HepG2 (cell line): ENCODE measurements around the gene ALDH2. TPM values are rescaled to one million over a fixed set of nuclear protein-coding genes. Genes with fewer than 3 reads are reported as not detected.
A peak's percentile ranks its signal among the peaks of the same experiment; 100 is the strongest.

Experiments
- AHR ChIP-seq: IDR thresholded peaks from 2 replicates; pipeline ENCODE4 v1.6.1; 2018; ENCODE audit warnings: missing genetic modification reagents, missing compliant biosample characterization
- ARNT2 ChIP-seq: sonication (generic); formaldehyde crosslinking; IDR thresholded peaks from 2 replicates; pipeline ENCODE4 v1.8.0; 2022; ENCODE audit warnings: mild to moderate bottlenecking, low read depth, missing genetic modification reagents, moderate library complexity
- ASH2L ChIP-seq: fragments of 300-600, 200-600 bp; sonication (generic); IDR thresholded peaks from 2 replicates; pipeline ENCODE4 v1.7.0; 2017; ENCODE audit warnings: low read depth, mild to moderate bottlenecking, moderate library complexity, mixed read lengths, low read length; ENCODE audit not compliant: insufficient read length
- NBN ChIP-seq: fragments of 450-650 bp; conservative IDR thresholded peaks from 2 replicates; pipeline ENCODE4 v1.6.1; 2017
- NCOR1 ChIP-seq: fragments of 200-600 bp; sonication (generic); IDR thresholded peaks from 2 replicates; pipeline ENCODE4 v1.7.0; 2017; ENCODE audit warnings: antibody characterized with exemption, low read length, borderline replicate concordance
- NFE2L2 ChIP-seq: fragments of 150-350 bp; IDR thresholded peaks from 2 replicates; pipeline ENCODE4 v1.6.1; 2014; ENCODE audit warnings: low read length
- NFKBIZ ChIP-seq: IDR thresholded peaks from 2 replicates; pipeline ENCODE4 v1.6.1; 2018; ENCODE audit warnings: missing genetic modification reagents, missing compliant biosample characterization
- NR2C2 ChIP-seq: sonication (generic); formaldehyde crosslinking; IDR thresholded peaks from 2 replicates; pipeline ENCODE4 v1.4.0; 2020; ENCODE audit warnings: missing genetic modification reagents, mild to moderate bottlenecking, moderate library complexity, borderline replicate concordance
- RCOR2 ChIP-seq: IDR thresholded peaks from 2 replicates; pipeline ENCODE4 v1.6.1; 2016; ENCODE audit warnings: missing biosample characterization, missing genetic modification reagents
- SIX1 ChIP-seq: sonication (generic); formaldehyde crosslinking; IDR thresholded peaks from 2 replicates; pipeline ENCODE4 v1.4.0; 2020; ENCODE audit warnings: missing genetic modification reagents, borderline replicate concordance
- SKI ChIP-seq: fragments of 450-650 bp; IDR thresholded peaks from one replicate; pipeline ENCODE4 v1.6.1; 2018; ENCODE audit warnings: mild to moderate bottlenecking; ENCODE audit not compliant: partially characterized antibody
- SMAD3 ChIP-seq: sonication (generic); formaldehyde crosslinking; IDR thresholded peaks from 2 replicates; pipeline ENCODE4 v1.4.0; 2020; ENCODE audit warnings: missing genetic modification reagents
- SMYD3 ChIP-seq: sonication (generic); formaldehyde crosslinking; IDR thresholded peaks from 2 replicates; pipeline ENCODE4 v1.8.1; 2023; ENCODE audit warnings: mild to moderate bottlenecking, missing genetic modification reagents
- SOX13 ChIP-seq, 3 experiments: fragments of 450-650 bp in 1 of 3; sonication (generic) in 1 of 3; formaldehyde crosslinking in 1 of 3; IDR thresholded peaks in 2 of 3; conservative IDR thresholded peaks in 1 of 3; 2 replicates each; pipeline versions ENCODE4 v1.5.0 to v1.6.1; 2016 to 2020; ENCODE audit warnings: antibody characterized with exemption in 1 of 3, mild to moderate bottlenecking in 1 of 3, missing compliant biosample characterization in 1 of 3, missing genetic modification reagents in 1 of 3, moderate library complexity in 1 of 3
- ZBTB20 ChIP-seq: sonication (generic); formaldehyde crosslinking; IDR thresholded peaks from 2 replicates; pipeline ENCODE4 v1.8.1; 2023; ENCODE audit warnings: missing genetic modification reagents, low read depth, mild to moderate bottlenecking, borderline replicate concordance
- ZNF17 ChIP-seq: sonication (generic); formaldehyde crosslinking; IDR thresholded peaks from 2 replicates; pipeline ENCODE4 v1.5.0; 2020; ENCODE audit warnings: mild to moderate bottlenecking, missing genetic modification reagents
- ZNF326 ChIP-seq: sonication (generic); formaldehyde crosslinking; IDR thresholded peaks from 2 replicates; pipeline ENCODE4 v1.4.0; 2020; ENCODE audit warnings: missing genetic modification reagents, borderline replicate concordance
- ZNF350 ChIP-seq: sonication (generic); formaldehyde crosslinking; IDR thresholded peaks from 2 replicates; pipeline ENCODE4 v1.4.0; 2020; ENCODE audit warnings: mild to moderate bottlenecking, low read depth, missing genetic modification reagents, borderline replicate concordance
- ZNF577 ChIP-seq: sonication (generic); formaldehyde crosslinking; IDR thresholded peaks from 2 replicates; pipeline ENCODE4 v1.4.0; 2020; ENCODE audit warnings: mild to moderate bottlenecking, low read depth, missing genetic modification reagents, borderline replicate concordance
- ZNF746 ChIP-seq: sonication (generic); formaldehyde crosslinking; IDR thresholded peaks from 2 replicates; pipeline ENCODE4 v1.8.0; 2022; ENCODE audit warnings: mild to moderate bottlenecking, missing genetic modification reagents
- ZNF816 ChIP-seq: sonication (generic); formaldehyde crosslinking; IDR thresholded peaks from 2 replicates; pipeline ENCODE4 v1.8.0; 2022; ENCODE audit warnings: missing genetic modification reagents, mild to moderate bottlenecking, borderline replicate concordance
- polyA plus RNA-seq, 8 experiments: library from polyadenylated mRNA; depleted of rRNA in 3 of 8; stranded (reverse) in 7 of 8; unstranded in 1 of 8; fragments of >200 nt; fragmentation: Illumina TruSeq in 4 of 8; extraction: Trizol in 4 of 8; gene quantifications; 2 replicates each; pipeline versions ENCODE4 v1.2.1 to v1.2.3, GENCODE V29; 2011 to 2016; ENCODE audit warnings: low read depth in 4 of 8, missing spikeins in 1 of 8, mixed read lengths in 1 of 8; ENCODE audit not compliant: insufficient read depth in 1 of 8
- total RNA-seq, 5 experiments: library from RNA; depleted of rRNA; stranded (reverse); fragments of >200 nt; fragmentation: Illumina TruSeq; extraction: Trizol; gene quantifications; 2 replicates each; pipeline ENCODE4 v1.2.3, GENCODE V29; 2016; ENCODE audit warnings: low read depth in 1 of 5
- TF ChIP-seq, protein P1 (sequence below): sonication (generic); formaldehyde crosslinking; IDR thresholded peaks from 2 replicates; pipeline ENCODE4 v1.4.0; 2020; ENCODE audit warnings: missing genetic modification reagents, borderline replicate concordance
- TF ChIP-seq, protein P2 (sequence below): sonication (generic); formaldehyde crosslinking; IDR thresholded peaks from 2 replicates; pipeline ENCODE4 v1.5.0; 2020; ENCODE audit warnings: mild to moderate bottlenecking, missing genetic modification reagents
- TF ChIP-seq, protein P3 (sequence below): IDR thresholded peaks from 2 replicates; pipeline ENCODE4 v1.6.1; 2012; ENCODE audit warnings: inconsistent platforms

ALDH2 gene
- total and polyA plus RNA-seq, 2 of the 13 experiments (the other 11 are each of a cell fraction or from before 2014, with no cell fraction given) = 78.8 to 103 TPM

DNA sequence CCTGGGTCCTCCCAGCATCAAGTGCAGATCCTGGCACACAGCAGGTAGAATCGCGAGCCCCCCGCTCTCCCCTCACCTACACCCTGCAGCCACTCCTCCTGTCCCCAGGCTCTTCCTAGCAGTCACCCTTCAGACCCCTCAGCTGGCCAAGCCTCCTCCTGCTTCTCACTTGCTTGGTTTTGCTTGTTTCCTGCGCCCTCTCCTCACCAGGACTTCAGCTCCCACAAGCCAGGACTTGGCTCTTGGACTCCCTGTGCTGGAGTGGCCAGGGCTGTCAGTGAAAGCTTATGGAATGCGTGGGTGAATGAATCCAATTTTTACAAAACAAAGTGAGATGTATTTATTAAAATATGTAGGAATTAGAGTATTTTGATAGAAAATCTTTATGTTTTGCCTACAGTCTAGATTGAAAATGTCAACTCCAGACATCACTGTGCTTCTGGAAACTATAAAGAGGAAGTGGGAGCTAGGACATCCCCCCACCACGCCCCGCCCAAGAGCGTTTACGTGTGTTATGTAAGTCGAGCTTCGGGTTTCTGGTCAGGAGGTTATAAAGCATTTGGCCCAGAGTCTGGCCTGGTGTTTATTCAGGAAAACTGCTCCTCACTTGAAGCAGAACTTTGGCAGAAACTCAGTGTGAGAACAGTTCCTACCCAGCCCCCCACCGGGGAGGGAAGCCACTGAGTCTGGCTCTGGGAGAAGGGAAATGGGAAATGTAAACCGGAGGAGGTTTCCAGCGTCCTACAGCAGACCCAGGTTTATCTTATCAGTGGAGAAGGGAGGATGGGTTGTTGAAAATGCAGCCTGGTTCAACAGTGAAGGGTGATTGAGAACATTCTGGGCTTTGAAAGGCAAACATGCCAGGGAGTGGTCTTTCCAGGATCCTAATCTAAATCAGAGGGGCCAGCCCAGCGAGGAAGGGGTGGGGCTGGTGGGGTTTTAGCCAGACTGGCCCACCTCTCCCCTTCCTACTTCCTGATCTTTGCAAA is 8.8 kb downstream of the ALDH2 start (continued):
- no peak for TF ChIP-seq ZNF350 (CRISPR knock-in tag)
- TF ChIP-seq NFE2L2 = no peak
- no peak; the same call in 1 of the 2 replicates for TF ChIP-seq ZBTB20 (CRISPR knock-in tag)
- no peak for TF ChIP-seq ZNF17 (CRISPR knock-in tag)
- no peak for TF ChIP-seq ZNF326 (CRISPR knock-in tag)
- TF ChIP-seq, protein P1, sequence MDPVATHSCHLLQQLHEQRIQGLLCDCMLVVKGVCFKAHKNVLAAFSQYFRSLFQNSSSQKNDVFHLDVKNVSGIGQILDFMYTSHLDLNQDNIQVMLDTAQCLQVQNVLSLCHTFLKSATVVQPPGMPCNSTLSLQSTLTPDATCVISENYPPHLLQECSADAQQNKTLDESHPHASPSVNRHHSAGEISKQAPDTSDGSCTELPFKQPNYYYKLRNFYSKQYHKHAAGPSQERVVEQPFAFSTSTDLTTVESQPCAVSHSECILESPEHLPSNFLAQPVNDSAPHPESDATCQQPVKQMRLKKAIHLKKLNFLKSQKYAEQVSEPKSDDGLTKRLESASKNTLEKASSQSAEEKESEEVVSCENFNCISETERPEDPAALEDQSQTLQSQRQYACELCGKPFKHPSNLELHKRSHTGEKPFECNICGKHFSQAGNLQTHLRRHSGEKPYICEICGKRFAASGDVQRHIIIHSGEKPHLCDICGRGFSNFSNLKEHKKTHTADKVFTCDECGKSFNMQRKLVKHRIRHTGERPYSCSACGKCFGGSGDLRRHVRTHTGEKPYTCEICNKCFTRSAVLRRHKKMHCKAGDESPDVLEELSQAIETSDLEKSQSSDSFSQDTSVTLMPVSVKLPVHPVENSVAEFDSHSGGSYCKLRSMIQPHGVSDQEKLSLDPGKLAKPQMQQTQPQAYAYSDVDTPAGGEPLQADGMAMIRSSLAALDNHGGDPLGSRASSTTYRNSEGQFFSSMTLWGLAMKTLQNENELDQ (CRISPR knock-in tag) = no peak
- TF ChIP-seq SIX1 (CRISPR knock-in tag) = peak; percentile 51; the same call in 1 of the 2 replicates
- TF ChIP-seq ASH2L = peak; percentile 43
- TF ChIP-seq ARNT2 (CRISPR knock-in tag) = no peak
- TF ChIP-seq SKI = peak; percentile 37
- no peak for TF ChIP-seq NFKBIZ (CRISPR knock-in tag)
- TF ChIP-seq NBN = no peak
- no peak for TF ChIP-seq AHR
- TF ChIP-seq ZNF746 (CRISPR knock-in tag) = no peak; the same call in 1 of the 2 replicates
- TF ChIP-seq SOX13 (IDR thresholded peaks at IDR 0.05) = no peak
- TF ChIP-seq SOX13 (CRISPR knock-in tag; conservative IDR thresholded peaks at IDR 0.05 in 1 of 2, IDR thresholded peaks at IDR 0.05 in 1 of 2) = peak in 1 of 2 experiments; percentile 24; a peak in 1 of 4 replicates
- TF ChIP-seq ZNF816 = no peak
- TF ChIP-seq SMYD3 (CRISPR knock-in tag) = no peak
- TF ChIP-seq NR2C2 = no peak
- peak; percentile 42; the same call in 1 of the 2 replicates for TF ChIP-seq NCOR1
- TF ChIP-seq, protein P2, sequence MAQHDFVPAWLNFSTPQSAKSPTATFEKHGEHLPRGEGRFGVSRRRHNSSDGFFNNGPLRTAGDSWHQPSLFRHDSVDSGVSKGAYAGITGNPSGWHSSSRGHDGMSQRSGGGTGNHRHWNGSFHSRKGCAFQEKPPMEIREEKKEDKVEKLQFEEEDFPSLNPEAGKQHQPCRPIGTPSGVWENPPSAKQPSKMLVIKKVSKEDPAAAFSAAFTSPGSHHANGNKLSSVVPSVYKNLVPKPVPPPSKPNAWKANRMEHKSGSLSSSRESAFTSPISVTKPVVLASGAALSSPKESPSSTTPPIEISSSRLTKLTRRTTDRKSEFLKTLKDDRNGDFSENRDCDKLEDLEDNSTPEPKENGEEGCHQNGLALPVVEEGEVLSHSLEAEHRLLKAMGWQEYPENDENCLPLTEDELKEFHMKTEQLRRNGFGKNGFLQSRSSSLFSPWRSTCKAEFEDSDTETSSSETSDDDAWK = no peak
- TF ChIP-seq, protein P3, sequence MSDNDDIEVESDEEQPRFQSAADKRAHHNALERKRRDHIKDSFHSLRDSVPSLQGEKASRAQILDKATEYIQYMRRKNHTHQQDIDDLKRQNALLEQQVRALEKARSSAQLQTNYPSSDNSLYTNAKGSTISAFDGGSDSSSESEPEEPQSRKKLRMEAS = no peak
- peak; percentile 27; the same call in 1 of the 2 replicates for TF ChIP-seq RCOR2 (CRISPR knock-in tag)
- TF ChIP-seq SMAD3 (CRISPR knock-in tag) = 0 out of 2 replicates have a peak, but pooled peaks have one; percentile 21
- no peak for TF ChIP-seq ZNF577 (CRISPR knock-in tag)
